ENCODE results near the gene ZKSCAN4.
A peak's percentile ranks its signal among the peaks of the same experiment; 100 is the strongest.

The ZKSCAN4 gene

DNA sequence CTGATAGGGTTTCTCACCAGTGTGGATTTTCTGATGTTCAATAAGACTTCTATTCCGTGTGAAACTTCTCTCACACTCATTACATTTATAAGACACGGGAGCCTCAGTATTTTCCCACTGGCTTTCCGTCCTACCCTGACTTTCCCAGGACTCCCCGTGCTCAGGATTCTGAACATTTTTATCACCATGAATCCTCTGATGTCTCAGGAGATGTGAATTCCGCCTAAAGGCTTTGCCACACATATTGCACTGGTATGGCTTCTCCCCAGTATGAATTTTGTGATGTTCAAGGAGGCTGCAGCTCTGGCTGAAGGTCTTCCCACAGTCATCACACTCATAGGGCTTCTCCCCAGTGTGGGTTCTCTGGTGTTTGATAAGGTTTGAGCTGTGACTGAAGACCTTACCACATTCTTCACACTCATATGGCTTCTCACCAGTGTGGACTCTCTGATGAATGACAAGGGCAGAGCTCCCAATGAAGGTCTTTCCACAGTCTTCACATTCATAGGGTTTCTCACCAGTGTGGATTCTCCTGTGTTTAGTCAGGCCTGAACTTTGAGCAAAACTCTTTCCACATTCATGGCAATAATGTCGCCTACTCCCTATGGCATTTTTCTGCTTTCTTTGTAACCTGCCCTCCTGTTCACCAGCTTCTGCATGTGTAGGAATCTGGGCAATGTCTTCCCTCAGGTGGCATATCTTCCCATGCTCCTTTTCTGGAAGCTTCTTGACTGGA is 6.7 kb downstream of the ZKSCAN4 start:
- no peak for DNase-seq

DNA sequence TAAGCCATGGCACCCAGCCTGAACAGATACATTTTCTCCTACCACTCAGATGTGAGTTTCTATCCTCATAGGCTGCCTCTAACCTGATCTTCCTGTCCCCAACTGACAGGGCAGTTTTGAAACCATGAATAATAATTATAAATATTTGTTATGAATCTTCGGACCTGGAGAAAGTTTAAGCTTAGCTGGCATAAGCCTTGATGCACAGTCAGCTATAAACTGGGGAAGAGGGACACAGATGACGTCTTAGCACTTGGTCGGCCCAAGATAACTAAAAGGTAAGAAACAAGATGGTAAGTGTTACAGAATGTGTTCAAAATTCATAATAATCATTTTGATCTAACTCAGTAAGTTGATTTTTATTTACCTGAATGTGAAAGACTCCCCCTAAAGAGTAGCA is 8.1 kb downstream of the ZKSCAN4 start:
- no peak for DNase-seq

DNA sequence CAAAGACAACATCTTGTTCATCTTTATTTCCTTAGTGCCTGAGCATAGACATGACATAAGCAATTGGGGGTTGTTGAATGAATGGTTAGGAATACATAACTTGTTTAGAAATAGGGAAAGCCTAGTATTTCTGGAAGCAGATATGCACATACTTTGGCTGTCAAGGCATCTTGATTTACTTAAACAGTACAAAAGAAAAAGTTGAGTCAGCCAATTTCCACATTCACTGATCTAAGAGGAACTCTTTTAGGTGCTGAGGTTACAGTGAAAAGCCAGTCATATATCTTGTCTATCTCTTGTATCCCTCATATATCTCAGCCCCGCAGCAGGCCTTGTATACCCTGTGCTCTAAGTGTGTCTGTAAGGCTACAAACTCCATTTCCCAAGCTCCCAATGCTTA is 11.6 kb downstream of the ZKSCAN4 start:
- DNase-seq: no peak

DNA sequence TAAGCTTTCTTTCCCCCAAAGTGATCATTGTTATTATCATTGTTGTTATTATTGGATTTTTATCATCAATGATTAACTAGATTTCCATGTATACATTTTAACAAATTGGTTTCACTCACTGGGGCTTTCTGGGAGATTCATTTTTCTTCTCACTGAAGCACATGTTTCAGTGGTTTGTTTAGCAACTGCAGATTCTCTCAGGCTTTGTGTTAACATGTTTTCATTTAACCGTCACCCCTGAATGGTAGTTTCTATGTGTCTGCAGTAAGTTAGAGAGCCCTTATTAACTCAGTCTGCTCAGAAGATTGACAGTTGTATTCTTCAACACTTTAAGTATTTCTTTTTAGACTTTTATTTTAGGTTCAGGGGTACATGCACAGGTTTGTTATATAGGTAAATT is 12.4 kb downstream of the ZKSCAN4 start:
- DNase-seq: no peak

DNA sequence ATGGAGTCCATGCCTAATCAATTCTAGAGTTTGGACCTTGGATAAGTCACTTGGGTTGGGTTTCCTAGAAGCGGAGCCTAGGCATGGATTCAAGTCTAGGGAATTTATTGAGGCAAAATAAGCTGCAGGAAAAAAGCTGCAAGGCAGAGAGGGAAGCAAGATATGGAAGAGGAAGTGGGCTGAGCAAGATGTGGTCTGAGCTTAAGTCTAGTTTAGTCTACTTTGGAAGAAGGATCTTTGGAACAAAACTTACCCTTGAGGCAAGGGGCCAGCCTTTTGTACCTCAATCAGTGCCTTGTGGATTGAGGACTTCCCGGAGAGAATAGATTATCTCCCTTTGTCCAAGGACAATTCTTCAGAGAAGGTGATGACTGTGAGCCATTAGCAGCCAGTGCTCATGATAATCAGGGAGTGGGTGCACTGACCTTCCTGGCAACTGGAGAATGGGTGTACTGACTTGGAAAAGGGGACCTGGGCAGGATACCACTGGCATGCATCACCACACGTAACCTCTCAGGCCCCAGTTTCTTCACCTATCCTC is 16.1 kb downstream of the ZKSCAN4 start:
- DNase-seq: no peak

DNA sequence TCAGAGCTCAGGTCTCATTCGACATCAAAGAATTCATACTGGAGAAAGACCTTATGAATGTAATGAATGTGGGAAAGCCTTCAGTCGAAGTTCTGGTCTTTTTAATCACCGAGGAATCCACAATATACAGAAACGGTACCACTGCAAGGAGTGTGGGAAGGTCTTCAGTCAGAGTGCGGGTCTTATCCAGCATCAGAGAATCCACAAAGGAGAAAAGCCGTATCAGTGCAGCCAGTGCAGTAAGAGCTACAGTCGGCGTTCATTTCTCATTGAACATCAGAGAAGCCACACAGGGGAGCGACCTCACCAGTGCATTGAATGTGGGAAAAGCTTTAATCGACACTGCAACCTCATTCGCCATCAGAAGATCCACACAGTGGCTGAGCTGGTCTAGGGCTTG is 19.3 kb downstream of the ZKSCAN4 start:
- DNase-seq: no peak

DNA sequence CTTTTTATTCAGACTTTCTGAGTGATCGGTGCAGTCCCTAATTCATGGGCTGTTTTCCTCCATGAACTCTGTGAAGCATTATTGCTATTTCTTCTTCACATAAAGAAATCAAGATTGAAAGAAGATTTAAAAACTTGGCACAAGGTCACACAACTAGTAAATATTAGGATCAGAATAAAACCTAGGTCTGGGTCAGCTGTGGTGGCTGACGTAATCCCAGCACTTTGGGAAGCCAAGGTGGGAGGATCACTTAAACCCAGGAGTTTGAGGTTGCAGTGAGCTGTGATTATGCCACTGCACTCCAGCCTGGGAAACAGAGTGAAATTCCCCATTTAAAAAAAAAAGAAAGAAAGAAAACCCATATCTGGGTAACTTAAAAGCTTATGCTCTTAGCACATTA is 25.6 kb downstream of the ZKSCAN4 start:
- DNase-seq: no peak

DNA sequence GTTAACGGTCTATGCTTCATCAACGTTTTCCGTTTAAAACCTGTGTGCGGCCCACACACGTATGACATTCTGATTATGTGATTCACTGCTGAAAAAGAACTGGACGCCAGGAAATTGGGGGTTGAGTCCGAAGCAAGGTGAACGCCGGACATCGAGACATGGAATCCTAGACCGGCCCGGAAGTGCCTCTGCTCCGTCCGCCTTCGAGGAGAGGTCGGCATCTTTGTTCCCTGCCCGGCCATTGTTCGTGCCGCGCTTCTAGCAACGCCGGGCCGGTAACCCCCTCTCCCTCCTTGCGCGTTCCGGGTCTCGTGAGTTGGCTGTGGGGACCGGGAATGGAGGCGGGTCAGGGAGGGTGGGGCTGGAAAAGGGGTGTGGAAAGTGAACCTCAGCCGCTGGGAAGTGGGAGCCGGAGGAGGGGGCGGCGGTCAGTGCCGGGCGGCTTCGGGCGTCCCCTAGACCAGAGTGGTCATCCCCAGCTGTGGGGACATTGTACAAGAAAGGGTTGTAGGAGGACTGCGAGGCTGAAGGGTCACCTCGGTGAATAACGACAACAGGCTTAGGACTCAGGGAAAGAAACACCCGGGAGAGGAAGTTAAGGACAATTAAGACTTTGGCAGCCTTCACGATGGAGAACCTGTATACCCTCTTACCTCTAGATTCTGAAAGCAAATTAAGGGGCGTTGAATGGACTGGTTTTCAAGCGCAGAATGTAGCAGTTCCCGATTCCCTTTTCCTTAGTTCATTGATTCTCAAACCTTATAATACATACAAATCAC is 26.8 kb downstream of the ZKSCAN4 start, which contains the start of gene ZSCAN9:
Gene ZSCAN9, plus strand, starts transcription at position 220 of the 779 bp plus-strand sequence. CDS start 1,810 bp downstream, outside the sequence.
- peak; percentile 65 for DNase-seq

DNA sequence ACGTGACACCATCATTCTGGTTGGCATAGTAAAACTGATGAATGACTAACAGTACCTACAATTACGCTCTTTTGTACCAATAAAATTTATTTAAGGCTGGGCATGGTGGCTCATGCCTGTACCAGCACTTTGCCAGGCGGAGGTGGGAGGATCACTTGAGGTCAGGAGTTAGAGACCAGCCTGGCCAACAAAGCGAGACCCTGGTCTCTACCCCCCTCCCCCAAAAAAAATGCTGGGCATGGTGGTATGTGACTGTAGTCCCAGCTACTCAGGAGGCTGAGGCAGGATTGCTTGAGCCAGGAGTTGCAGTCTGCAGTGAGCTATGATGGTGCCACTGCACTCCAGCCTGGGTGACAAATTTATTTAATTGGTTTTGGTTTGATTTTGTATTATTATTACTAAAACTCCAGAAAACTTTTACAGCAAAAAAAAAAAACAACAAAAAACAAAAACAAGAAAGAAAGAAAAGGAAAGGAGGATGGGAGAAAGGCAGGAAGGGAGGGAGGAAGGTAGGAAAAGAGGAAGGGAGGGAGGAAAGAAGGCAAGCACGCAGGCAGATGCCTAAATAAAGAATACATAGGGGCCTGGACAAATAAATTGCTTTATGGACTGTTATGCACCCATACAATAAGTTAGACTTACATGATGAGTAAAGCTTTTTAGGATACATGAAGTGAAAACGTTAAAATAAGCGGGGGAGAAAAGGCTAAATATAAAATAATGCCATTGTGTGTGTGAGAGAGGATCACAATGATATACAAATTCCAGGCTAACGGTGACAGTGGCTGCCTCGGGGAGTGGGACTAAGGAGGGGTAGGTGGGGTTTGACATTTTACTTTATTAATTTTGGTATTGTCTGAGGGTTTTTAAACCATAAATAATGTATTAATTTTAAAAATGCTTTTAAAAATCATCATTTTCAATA is 27.7 kb downstream of the ZKSCAN4 start:
- DNase-seq: no peak

DNA sequence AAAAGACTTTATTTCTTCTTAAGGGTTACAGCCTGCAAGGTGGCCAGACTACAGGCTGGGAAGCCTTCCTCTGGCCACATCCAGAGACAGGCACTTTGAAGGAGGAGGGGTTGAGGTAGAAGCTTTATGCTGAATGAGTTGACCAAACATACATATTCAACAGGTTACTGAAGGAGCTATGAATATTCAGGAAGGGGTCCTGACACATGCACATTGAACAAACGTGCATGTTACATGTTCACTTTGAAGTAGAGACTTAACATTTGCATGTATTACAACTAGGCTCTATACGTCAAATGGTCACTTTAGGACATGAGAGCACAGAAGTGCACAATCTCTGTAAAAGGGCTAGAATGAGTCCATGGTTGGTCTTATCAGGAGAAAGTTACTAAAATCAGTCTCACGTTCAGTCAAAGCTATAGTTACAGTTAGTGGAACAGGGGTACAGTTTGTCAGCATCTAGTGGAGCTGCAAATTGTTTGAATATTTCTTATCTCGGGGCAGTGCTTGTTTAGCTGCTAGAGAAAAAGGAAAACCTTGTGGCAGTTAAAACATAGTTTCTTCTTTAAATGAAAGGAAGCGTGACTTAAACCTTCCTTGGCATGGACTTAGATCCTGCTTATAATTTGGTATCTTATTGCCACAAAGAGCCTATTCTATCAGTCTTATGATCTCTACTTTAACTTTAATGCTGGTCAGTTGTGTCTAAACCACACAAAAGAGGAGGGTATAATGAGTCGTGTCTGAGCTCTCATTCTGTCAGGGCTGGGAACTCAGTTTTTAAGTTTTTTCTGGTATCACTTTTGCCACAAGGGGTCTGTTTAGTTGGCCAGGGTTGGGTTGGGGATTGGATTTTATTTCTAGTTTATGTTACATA is 31.6 kb downstream of the ZKSCAN4 start:
- no peak for DNase-seq

DNA sequence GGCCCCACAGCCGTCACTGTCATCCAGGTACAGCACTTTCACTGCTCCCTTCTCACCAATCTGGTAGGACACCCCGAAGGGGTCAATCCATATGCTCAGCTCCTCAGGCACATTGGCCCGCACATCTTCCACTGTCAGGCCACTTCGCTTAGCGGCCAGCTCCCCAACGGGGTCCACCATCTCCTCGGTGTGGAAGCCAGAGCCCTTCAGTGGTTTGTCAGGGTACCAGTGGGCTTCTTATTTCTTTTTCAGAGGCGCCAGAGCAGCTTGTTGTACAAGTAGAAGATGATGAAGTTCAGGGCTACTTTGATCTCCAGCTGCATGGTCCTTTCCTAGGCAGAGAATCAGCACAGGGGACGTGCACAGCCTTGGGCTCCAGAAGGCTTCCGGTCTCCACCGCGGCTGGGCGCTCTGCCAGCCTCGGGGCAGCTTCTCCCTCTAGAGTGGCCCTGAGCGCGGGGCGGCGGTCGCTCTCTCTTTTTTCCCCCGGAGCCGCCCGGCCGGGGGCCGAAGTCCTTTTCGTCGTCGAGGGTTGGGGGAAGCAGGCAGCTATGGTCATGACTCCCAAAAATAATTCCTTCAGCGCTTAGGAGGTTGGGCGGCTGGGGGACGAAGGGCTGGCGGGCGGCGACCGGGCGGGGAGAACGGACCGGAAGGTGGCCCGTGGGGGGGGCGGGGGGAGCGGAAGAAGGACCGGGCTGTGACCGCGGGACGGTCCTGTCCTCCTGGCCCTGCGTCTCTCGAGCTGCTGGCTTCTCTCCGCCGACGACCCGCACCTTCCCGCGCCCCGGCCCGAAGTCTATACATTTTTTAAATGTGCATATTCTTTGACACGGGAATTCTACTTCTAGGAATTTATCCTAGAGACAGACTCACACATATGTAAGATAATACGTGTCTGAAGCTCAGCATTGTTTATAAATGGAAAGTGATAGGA is 33.5 kb downstream of the ZKSCAN4 start:
- peak; percentile 46 for DNase-seq

DNA sequence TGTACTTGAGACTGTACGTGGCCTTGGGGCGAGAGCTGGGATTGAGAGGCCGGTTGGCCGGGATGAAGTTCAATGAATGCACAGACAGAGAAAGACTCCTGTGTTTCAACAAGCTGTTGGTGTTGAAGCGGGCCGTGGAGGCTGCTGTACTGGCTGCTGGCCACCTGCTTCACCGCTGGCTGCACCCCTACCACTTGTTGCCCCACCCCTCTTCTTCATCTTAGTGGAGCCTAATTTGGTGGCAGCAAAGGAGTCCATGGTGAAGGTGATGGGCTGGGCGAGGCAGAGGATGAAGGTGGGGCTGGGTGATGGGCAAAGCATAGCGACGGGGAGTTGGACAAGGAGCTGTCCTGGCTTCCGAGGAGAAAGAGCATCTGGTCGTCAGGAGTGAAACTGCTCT is 34.2 kb downstream of the ZKSCAN4 start:
- no peak for DNase-seq

DNA sequence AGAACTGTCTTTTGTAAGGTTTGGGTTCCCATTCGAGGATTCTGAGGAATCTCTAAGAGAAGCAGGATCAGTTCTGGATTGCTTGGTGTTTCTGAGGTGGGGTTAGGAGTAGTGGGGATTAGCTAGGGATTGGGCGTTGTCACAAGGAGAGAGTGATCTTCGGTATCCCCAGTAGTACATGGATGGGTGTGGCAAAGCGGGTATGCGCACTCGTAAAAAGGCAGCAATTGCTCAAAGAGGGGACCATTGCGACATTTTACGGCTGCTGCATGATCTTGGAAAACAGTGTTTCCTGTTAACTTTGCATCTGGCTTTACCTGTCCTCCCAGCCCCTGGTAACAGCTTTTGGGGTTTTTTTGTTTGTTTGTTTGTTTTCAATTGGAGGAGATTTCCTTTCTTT is 36.6 kb downstream of the ZKSCAN4 start:
- no peak for DNase-seq

DNA sequence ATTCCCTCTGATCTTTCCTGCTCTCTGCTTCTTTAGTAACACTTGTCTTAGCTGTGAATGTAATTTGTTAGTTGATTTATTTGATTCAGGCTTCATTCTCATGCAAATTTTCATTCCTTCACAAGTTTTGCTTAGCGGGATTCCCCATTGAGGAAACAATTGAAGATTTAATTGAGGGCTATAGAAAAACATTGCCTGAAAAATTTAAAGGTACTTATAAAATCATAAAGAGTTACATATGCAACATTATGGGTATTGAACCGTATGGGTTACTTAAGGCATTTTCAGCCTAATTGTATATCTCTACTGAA is 38.9 kb downstream of the ZKSCAN4 start:
- DNase-seq: no peak

DNA sequence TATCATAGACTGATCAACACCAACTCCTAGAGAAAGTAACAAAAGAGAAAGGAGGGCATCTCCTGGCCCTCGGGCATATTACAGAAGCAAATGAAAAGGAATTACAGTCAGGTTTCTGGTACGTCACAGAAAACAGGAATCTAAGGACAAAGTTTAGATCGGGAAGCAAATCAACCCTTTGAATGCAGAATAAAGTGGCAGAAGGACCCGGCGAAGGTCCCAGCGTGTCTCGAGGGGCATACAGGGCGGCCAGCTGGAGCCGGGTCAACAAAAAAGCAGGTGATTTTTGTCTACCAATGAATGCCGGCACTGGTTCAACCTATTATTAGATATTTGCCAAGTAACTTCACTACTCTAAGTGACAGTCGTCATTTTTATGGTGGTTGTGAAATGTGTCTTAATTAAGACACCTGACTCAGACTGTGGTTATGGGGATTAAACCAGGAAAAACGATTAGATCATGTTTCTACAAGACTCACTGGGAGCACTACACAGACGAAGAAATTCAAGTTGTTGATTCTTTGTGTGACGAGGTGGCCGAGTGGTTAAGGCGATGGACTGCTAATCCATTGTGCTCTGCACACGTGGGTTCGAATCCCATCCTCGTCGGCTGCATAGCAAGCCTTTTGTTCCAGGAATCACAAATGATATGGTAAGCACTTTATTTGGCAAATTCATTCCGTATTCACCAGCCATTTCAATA is 39.4 kb downstream of the ZKSCAN4 start:
- DNase-seq: peak; percentile 39

DNA sequence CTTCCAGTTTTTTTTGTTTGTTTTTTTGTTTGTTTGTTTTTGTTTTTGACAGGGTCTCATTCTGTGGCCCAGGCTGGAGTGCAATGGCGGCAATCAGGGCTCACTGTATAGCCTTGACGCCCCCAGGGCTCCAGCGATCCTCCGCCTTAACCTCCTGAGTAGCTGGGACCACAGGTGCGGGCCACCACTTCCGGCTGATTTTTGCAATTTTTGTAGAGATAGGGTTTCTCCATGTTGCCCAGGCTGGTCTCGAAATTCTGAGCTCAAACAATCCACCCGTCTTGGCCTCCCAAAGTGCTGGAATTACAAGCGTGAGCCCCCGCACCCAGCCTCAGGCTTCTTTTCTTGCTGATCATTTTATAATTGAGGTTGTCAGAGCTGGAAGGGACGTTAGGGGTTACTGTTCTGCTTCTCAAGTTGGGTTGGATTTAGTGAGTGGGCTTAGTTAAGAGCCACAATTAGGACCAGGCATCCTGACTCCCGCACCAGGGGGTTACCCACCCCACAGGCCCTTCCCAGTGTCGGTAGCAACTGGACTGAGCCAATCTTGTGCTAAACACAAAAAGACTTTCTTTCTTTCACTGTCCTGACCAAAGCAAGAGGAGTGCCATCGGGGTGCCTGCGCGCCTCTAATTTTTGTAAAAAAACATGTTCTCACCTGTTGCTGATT is 40.1 kb downstream of the ZKSCAN4 start:
- no peak for DNase-seq

DNA sequence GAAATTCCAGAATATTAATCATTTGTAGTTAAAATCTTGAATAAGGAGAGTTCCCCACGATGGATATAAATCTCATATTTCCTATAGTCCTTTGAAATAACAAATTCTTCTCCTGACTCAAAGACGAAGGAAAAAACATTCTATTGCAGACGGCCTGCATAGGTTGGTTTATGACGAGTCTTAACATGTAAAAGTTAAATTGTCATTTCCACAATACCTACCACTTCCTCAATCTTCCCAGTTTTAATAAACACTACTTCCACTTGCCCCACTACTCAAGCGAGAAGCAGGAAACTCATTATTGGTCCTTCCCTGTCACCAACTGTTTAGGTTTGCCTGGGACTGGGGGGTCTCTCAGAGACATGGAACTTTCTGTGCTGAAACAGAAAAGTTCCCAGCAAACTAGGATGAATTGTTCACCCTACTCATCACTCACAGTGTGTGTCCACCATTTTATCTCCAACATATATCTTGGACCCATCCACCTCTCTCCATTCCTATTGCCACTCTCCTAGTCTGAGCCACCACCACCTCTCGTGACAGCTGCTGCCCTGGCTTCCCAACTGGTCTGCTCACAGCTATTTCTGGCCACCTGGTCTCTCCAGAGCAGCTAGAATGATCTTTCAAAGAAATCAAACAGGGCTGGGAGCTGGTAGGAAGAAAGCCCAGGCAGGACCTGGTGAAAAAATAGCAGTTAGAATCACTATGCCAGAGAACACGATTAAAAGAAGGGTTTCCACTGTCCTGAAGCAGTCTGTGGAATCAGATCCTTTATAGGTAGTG is 42.1 kb downstream of the ZKSCAN4 start:
- no peak for DNase-seq

DNA sequence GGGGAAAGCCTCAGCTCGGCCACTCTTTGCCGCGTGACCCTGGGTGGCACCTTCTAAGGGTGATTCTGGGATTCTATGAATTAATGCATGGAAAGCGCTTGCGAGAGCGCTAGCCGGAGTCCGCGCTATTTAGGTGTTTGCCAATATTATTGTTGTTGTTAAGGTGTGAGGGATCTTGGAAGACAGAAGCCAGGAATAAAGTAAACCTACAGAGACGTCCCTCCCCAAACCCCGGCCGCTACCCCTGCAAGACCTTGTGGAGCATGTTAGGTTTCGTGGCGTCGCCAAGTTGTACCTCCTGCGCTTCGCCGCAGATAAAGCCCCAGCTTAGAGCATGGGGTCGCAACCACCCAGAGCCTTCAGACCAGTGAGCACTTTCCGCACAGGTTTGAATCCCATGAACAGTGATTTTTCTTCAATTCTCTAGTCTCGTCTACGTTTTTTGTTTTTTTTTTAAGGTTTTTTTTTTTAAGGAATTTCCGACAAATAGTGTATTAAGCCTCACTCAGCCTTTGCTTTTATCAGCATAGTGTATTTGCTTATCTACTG is 43.9 kb downstream of the ZKSCAN4 start:
- DNase-seq: no peak
